Activated effector memory CD4-positive, alpha-beta T cell treated with Interleukin-2 at 50 U/mL for 16 hours (primary cell): ENCODE measurements around the gene UBL4B.

Experiments
- DNase-seq: peaks from one replicate; pipeline ENCODE4 v3.0.0-alpha.2; 2020

Gene UBL4B

DNA sequence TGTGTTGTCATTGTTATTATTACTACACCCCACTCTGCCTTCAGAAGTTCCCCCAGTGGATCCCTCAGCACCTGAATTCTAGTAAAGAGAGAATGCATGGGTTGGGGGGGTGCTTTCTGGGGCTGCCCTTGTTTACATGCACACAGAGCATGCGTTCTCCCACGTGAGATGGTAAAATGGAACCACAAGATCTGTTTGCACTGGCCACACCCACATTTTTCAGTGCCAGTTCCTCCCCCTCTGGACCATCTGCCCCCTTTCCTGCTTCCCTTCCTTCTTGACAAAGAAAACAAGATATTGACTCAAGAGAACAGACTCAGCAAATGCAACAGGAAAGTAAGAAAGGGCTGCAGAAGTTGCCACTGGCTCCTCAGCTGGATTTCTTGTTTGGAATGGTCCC, 46.9 kb downstream of the UBL4B start:
- no peak for DNase-seq

DNA sequence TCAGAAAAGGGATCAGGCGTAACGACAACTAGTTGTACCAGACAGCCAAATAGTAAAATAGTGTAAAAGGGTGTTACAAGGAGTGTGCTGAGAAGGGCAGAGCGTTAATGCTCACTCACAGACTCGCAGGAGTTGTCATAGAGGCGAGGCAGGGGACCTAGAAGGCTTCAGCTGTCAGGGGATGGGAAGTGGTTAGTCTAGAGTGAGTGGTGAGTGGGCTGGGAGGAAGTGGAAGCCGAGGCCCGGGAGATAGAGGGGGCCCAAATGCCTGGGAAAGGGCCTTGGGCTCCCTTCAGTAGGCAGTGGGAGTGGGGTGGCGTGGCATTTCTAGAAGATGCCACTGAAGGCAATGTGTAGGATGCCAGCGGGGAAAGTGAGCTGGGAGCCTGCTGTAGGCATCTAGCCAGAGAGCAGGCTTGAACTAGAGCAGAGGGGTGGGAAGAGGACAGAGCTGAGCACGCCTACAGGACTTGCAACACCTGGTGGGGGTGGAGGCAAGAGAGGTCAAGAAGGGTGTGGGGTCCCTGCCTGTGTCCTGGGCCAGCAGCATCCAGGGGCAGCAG, 48.4 kb downstream of the UBL4B start:
- no peak for DNase-seq

DNA sequence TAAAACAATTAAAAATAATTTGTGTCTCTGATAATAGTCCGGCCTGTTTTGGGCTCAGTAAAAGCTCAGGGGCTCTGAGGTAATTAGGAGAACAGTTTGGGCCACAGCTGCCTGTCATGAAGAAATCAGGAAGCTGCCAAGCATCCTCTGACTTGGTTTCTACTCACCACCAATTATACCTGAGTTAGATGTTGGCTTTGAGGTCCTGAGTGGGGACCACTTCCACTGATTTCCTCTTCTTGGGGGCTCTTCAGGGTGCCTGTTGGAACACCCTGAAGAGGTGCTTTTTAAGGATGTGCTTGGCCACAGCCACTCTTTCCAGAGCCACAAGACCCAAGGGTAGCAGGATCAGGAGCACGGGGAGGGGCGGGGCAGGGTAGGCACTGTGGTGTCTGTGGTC, 48.9 kb downstream of the UBL4B start:
- DNase-seq, result no peak

DNA sequence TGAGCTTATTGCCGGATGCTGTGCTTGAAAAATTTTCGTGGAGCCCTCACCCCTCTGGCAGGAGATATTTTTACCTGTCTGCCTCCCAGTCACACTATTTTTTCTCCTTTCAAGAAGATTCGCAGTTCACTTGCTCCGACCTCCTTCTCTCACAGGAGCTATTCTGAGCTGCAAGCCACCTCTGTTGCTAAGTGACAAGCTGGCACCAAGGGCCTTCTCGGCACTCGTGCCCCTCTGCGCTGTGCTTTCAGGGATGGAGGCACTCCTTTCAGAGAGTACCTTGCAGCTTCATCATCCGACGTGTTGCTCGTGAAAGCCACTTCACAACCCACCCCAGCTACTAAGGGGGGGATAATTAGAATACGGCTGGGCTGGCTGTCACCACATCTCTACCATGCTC, 49.6 kb downstream of the UBL4B start:
- no peak for DNase-seq
